Measurements from ENCODE around the gene EPS15.
"Not testable (repeated sequence)": the region's sequence is repeated elsewhere in the genome, so short reads cannot be mapped to it uniquely, and the experiment has no call there.

The EPS15 gene

GRCh38 chr1:51519048-51519864 lies at the start of gene EPS15:
Gene EPS15 (minus strand): TSS chr1:51519266. CDS start chr1:51519231, 35 bp downstream.
- peak; percentile 25 for DNase-seq

DNA sequence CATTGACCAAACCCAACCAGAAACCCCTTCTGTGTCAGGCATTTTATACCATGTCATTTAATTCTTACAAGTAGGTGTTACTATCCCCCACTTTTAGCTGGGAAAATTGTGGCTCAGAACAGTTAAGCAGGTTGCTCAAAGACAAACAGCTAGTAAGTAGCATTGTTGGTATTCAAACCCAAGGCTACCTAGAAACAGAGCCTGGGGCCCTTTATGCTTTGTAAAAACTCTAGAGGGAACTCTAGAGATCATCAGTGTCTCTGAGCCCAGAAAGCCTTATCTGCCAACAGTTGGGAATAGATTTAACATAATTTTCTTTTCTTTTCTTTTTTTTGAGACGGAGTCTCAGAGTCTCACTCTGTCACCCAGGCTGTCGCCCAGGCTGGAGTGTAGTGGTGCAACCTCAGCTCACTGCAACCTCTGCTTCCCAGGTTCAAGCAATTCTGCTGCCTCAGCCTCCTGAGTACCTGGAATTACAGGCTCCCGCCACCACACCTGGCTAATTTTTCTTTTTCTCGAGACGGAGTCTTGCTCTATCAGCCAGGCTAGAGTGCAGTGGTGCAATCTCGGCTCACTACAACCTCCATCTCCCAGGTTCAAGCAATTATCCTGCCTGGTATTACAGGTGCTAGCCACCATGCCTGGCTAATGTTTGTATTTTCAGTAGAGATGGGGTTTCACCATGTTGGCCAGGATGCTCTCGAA lies 49.3 kb upstream of the EPS15 start:
- DNase-seq = no peak

DNA sequence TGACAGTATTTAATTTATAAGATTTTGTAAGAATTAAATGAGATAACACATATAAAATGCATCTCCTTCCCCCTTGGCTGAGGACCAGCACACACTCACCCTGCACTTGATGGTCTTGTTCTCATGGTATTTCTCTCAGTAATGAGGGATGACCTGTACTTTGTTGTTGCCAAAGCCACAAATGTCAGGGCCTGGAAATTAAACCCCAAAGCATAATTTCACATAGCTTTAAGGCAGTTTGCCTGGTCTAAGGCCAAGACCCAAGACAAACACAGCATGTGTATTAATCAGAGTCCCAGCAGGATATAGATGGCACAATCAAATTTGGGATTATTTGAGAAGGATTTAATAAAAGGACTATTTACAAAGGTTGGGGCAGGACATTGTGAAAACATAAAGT lies 48.6 kb upstream of the EPS15 start:
- no peak for DNase-seq

- DNase-seq = no peak
Observed at GRCh38 chr1:51566260-51566659, 47.2 kb upstream of the EPS15 start.

- DNase-seq = no peak
Observed at GRCh38 chr1:51565009-51565408, 45.9 kb upstream of the EPS15 start.

DNA sequence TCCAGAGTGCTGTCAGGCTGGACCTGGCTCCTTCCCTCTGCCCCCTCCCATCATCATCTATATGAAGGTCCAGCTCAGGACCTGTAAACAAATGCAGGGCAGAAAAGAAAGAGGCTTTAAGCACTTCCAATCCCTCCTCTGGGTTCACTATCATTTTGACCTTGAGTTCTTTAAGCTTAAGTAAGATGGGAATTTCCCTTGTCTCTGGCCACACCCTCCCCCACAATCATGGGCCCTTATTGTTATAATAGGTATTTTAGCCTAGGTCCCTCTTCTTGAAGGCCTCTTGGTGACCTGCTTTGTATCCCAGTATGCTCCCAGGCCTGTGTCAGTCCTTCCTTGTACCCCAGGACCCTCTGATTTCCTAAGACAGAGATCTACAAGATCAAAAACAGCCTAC lies 45.1 kb upstream of the EPS15 start:
- no peak for DNase-seq

GRCh38 chr1:51561702-51562101 lies 42.6 kb upstream of the EPS15 start:
- DNase-seq = no peak

- not testable (repeated sequence) for DNase-seq
Observed at GRCh38 chr1:51560895-51561294, 41.8 kb upstream of the EPS15 start.

DNA sequence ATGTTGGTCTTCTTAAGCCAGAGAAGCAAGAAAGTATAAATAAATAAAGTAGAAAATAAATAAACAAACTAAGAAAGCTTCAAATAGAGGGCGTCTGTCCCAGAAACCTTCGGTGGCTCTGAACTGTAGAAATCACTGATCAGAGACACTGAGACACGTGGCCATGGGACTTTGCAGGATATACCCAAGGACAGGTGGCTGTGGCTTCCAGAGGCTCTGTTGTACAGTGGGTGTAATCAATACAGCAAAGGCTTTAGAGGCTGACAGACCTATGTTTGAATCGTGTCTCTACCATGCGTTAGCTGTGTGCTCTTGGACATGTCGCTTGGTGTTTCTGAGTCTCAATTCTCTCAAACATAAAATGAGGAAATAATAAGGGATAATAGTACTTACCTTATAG lies 41.0 kb upstream of the EPS15 start:
- no peak for DNase-seq

DNA sequence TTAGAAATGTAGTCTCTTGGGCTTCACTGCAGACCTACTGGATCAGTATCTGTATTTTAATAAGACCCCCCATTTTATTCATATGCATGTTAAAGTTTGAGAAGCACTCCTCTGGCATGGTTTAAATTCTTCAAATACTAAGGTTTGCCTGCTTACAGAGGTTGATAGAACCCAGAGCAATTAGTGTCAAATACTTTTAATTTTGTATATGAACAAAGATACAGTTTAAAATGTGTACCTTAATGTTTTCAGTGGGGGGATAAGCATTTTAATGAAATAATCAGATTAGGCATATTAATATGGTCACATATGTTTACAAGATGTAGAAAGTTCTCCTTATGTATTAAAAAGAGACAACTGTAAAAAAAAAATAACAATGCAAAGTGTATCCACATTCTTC lies 40.4 kb upstream of the EPS15 start:
- DNase-seq = no peak

GRCh38 chr1:51559064-51559500 lies 40.0 kb upstream of the EPS15 start:
- DNase-seq = no peak

GRCh38 chr1:51558375-51558924 lies 39.4 kb upstream of the EPS15 start:
- DNase-seq = no peak

DNA sequence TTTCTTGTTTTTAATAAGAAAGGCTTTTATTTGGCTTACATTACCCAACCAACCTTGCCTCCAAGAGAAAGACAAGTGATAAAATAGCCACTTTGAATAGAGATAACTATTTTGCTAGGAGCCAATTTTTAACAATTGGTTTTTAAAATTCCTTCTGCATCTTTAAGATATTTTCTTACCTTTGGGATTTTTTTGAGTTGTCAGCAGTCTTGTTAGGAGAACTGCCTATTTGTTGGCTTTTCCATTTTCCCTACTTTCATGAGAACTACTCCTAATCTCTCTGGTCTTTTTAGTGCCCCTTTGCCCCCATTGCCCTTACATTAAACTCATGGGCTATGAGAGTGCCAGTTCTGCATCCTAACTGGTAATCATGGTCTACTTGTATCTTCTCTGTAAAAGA lies 38.1 kb upstream of the EPS15 start:
- no peak for DNase-seq

DNA sequence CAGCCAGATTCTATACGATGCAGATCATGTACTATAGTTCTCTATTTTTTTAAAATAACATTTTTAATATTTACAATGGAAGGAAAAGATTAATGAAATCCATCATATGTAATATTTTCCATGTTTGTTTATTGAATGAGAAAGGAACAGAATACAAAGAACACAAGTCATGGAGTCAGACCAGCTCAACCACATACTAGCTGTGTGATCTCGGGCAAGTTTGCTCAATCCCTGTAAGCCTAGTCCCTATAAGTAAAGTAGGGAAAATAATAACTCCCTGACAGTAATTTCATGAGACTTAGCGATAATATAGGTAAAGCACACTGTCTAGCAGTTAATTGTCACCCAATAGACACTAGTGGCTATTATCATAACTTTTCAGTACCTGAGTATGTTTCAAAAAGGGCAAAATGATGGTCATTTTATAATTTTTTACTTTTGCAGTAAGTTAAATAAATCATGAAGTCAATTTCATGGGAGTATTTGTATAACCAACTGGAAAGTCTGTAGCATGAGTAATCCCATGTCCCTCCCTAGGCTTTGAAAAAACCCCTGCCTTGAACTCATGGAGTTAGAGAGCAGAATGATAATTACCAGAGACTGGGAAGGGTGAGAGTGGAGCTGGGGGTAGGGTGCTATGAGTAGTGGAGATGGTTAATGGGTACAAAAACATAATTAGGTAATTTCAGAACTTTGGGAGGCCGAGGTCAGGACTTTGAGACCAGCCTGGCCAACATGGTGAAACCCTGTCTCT lies 37.0 kb upstream of the EPS15 start:
- DNase-seq = no peak

DNA sequence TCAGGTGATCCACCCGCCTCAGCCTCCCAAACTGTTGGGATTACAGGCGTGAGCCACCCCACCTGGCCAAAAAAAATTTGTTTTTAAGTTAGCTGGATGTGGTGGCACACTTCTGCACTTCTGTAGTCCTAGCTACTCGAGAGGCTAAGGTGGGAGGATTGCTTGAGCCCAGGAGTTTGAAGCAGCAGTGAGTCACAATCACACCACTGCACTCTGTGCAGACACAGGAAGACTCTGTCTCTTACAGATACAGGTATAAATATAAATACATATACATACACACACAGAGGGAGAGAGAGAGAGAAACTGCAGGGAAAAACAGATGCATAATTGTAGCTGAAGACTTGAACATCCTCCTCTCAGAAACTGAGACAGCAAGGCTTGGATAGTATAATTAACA lies 34.8 kb upstream of the EPS15 start:
- DNase-seq = no peak

DNA sequence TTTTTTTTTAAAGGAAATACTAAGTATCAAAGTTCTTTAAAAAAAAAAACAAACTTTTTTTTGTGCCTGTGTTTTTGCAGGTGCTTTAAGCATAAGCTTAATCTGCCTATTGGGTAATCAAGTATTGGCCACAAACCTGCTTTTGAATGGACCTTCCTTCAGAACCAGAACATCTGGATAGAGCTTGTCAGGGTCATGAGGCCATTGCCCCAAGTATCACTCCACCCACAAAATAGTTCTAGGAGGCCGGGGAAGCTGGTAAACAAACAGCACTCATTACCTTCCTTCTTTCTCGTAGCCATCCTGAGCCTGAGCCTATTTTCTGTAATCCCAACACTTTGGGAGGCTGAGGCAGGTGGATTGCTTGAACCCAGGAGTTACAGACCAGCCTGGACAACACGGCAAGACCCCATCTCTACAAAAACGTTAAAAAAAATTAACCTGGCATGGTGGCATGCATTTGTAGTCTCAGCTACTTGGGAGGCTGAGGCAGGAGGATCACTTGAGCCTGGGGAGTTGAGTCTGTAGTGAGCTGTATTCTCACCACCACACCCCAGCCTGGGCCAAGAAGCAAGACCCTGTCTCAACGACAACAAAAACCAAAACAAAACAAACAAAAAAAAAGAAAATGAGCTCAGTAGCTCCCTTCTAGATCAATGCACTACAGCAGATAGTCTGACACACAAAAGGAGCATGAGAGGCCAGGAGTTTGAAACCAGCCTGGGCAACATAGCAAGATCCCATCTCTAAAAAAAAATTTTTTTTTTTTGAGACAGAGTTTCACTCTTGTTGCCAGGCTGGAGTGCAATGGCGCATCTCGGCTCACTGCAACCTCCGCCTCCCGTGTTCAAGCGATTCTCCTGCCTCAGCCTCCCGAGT lies 34.1 kb upstream of the EPS15 start:
- no peak for DNase-seq

DNA sequence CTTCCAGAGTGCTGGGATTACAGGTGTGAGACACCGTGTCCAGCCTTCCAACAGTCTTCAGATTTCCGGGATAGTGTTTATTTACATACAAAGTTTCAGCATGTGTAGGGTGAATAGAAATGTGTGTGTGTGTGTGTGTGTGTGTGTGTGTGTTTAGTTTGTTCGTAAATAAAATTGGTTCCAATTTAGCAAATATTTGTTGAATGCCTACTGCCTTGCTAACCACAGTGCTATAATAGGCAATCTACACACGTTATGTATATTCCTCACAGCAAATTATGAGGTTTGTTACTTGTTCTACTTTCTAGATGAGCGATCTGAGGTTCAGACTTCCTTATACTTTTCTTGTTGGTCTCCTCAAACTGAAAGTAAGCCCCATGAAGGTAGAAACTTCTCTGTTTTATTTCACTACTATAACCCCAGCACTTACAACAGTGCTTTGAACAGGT lies 32.8 kb upstream of the EPS15 start:
- DNase-seq = no peak

DNA sequence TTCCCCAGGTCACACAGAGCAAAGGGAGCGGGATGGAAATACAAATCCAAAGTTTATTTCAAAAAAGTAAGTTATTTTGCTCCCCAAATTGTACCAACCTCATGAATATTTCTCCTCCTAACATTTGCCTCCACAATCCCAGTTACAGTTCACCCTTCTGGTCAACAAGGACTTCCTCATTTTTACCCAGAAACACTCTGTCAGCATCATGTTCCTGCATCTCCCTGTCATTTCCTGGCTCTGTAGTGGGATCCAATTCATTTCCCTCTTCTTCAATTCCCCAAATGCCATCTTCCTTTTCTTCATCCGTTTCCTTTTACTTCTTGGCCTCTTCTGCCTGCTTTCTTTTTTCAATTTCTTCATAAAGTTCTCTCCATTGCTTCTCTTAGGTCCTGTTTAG lies 32.0 kb upstream of the EPS15 start:
- no peak for DNase-seq

GRCh38 chr1:51549901-51550300 lies 30.8 kb upstream of the EPS15 start:
- no peak for DNase-seq

DNA sequence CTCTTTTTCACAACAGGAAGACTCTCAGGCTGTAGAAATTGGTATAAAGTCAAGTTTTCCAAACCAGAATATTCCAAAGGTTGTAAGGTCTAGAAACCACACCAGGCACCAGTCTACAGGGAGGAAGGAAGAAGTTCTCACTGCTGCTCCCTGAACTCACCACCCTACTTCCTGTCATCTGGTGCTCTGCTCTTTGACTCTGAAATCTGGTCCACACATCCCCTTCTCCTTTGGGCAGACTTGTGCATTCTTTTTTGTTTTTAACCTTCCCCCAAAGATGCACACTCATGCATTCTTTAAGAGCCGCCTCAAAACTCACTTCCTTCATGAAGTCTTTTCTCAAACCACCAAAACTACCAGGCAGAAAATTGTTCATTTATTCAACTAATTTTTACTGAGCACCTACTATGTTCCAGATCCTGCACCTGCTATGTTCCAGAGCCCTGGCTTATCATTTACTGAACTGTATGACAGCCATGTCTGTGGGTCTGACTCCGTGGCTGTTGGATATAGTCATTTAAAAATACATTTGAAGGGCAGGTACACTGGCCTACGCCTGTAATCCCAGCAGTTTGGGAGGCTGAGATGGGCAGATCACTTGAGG lies 30.1 kb upstream of the EPS15 start:
- no peak for DNase-seq

GRCh38 chr1:51543858-51544257 lies 24.8 kb upstream of the EPS15 start:
- no peak for DNase-seq

All from NCI-H187 treated with DMSO at 0.1 percent for 48 hours (cell line).